Dedifferentiated amniotic fluid mesenchymal stem cell (primary cell): ENCODE measurements around the gene MAP3K21.
A peak's percentile ranks its signal among the peaks of the same experiment; 100 is the strongest.

ENCODE experiments used
- DNase-seq: peaks from one replicate; pipeline ENCODE4 v3.0.0-alpha.2; 2016; ENCODE audit errors: extremely low spot score

MAP3K21 gene

GRCh38 chr1:233327651-233328141, at the start of gene MAP3K21:
Gene MAP3K21, plus strand, starts transcription at chr1:233327724. Its CDS starts 305 bp downstream, at chr1:233328029.
- no peak for DNase-seq

GRCh38 chr1:233278631-233279030, 48.9 kb upstream of the MAP3K21 start:
- no peak for DNase-seq

- no peak for DNase-seq
These were observed 47.6 kb upstream of the MAP3K21 start for GRCh38 chr1:233279971-233280370.

- DNase-seq = no peak
These were observed 45.6 kb upstream of the MAP3K21 start for GRCh38 chr1:233281711-233282581.

- DNase-seq = no peak
These were observed 45.0 kb upstream of the MAP3K21 start for GRCh38 chr1:233282582-233282886.

- DNase-seq = no peak
These were observed 37.8 kb upstream of the MAP3K21 start for GRCh38 chr1:233289676-233290075.

- no peak for DNase-seq
These were observed 37.0 kb upstream of the MAP3K21 start for GRCh38 chr1:233290396-233291034.

- DNase-seq = no peak
These were observed 33.7 kb upstream of the MAP3K21 start for GRCh38 chr1:233293556-233294446.

- peak; percentile 35 for DNase-seq
These were observed 32.6 kb upstream of the MAP3K21 start for GRCh38 chr1:233294913-233295236.

GRCh38 chr1:233295237-233295974, 32.1 kb upstream of the MAP3K21 start, which contains the start of gene PCNX2:
Gene PCNX2, minus strand, starts transcription at chr1:233295725. Its CDS starts 247 bp downstream, at chr1:233295478.
- DNase-seq = peak; percentile 27

- DNase-seq = no peak
These were observed 31.6 kb upstream of the MAP3K21 start for GRCh38 chr1:233295975-233296322.

GRCh38 chr1:233299450-233299849, 28.1 kb upstream of the MAP3K21 start:
- no peak for DNase-seq

- no peak for DNase-seq
These were observed 27.2 kb upstream of the MAP3K21 start for GRCh38 chr1:233300326-233300725.

GRCh38 chr1:233304489-233305102, 22.9 kb upstream of the MAP3K21 start:
- DNase-seq = peak; percentile 53

GRCh38 chr1:233313434-233314155, 13.9 kb upstream of the MAP3K21 start:
- no peak for DNase-seq

GRCh38 chr1:233315718-233316301, 11.7 kb upstream of the MAP3K21 start:
- no peak for DNase-seq

GRCh38 chr1:233316473-233316872, 11.1 kb upstream of the MAP3K21 start:
- DNase-seq = no peak

GRCh38 chr1:233319272-233319671, 8.3 kb upstream of the MAP3K21 start:
- DNase-seq = no peak

GRCh38 chr1:233320023-233320422, 7.5 kb upstream of the MAP3K21 start:
- no peak for DNase-seq

GRCh38 chr1:233323718-233324117, 3.8 kb upstream of the MAP3K21 start:
- no peak for DNase-seq
